ENCODE results near the gene TENM3.

DNA sequence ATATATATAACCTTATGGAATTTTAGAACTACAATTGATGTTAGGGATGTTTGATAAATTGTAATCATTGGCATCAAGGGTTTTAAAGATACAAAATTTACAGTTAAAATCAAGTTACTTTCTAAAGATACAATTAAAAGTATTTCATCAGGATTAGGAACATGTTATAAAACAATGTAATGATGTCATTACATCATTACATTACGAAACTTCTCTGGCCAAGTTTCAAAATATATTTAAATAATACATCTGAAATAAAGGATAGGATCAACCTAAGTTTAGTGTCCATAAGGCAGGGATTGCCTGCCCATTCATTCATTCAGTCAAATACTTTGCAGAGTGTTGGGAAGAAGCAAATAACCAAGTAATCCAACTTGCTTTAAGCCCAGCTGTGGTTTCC is 75.1 kb downstream of the TENM3 start:
- TF ChIP-seq, protein P1, sequence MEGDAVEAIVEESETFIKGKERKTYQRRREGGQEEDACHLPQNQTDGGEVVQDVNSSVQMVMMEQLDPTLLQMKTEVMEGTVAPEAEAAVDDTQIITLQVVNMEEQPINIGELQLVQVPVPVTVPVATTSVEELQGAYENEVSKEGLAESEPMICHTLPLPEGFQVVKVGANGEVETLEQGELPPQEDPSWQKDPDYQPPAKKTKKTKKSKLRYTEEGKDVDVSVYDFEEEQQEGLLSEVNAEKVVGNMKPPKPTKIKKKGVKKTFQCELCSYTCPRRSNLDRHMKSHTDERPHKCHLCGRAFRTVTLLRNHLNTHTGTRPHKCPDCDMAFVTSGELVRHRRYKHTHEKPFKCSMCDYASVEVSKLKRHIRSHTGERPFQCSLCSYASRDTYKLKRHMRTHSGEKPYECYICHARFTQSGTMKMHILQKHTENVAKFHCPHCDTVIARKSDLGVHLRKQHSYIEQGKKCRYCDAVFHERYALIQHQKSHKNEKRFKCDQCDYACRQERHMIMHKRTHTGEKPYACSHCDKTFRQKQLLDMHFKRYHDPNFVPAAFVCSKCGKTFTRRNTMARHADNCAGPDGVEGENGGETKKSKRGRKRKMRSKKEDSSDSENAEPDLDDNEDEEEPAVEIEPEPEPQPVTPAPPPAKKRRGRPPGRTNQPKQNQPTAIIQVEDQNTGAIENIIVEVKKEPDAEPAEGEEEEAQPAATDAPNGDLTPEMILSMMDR (IDR thresholded peaks at IDR 0.05) = no peak
- no peak for TF ChIP-seq POLR2A (IDR thresholded peaks at IDR 0.05)

Data from uterus (tissue), 2 donors.